GM18505 (cell line): ENCODE data around the gene SLC6A8.

ENCODE experiments used
- ATAC-seq: cut with Tn5 transposase; IDR thresholded peaks from one replicate; pipeline ENCODE4 v1.9.1; 2021; ENCODE audit not compliant: unreplicated experiment
- POLR2A ChIP-seq: IDR thresholded peaks from 4 replicates; pipeline ENCODE4 v1.6.1; 2011; ENCODE audit warnings: borderline replicate concordance; ENCODE audit not compliant: insufficient read depth, insufficient read length; ENCODE audit errors: extremely low read depth

SLC6A8 gene

DNA sequence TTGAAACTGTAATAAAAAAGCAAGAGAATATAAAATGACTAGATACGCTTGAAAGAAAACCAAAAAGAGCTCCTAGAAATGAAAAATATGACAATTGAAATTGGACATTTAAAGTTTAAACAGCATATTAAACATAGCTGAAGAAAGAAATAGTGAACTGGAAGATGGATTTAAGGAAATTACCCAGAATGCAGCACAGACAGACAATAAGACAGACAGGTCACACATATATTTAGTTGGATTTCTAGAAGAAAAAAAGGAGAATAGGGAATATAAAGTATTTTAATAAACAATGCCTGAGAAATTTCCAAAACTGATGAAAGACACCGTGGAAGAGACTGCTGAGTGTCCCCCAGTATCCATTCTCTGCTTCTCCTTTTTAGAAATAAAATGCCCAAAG lies 34.2 kb upstream of the SLC6A8 start:
- TF ChIP-seq POLR2A: no peak
- no peak for ATAC-seq

DNA sequence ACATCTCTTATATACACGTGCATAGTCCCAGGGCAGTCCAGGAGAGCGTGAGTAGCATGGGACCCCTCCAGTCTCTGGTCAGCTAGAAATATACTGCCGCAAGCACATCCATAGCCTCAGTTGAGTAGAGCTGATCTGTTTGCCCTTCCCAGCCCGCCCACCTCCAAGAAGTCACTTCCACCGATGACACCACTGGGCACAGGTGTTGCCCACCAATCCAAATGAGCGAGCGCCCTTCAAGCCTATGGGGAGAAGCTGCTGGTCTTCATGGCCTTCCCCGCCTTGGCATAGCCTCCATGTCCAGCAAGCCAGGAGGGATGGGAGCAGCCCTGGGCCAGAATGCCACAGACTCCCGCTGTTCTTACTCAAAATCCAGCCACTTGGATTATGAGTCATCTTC lies 30.6 kb upstream of the SLC6A8 start:
- TF ChIP-seq POLR2A: no peak
- ATAC-seq: no peak

DNA sequence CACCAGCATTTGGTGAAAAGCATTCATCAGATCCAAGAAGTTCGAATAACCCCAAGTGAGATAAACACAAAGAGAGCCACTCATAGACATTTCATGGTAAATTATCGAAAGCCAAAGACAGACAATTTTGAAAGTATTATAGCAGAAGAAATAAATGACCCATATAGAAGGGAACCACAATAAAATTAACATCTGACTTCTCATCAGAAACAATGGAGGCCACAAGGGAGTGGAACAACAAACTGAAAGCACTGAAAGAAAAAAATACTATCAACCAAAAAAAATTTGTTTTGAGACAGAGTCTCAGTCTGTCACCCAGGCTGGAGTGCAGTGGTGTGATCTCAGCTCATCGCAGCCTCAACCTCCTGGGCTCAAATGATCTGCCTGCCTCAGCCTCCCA lies 28.5 kb upstream of the SLC6A8 start:
- no peak for ATAC-seq
- no peak for TF ChIP-seq POLR2A

DNA sequence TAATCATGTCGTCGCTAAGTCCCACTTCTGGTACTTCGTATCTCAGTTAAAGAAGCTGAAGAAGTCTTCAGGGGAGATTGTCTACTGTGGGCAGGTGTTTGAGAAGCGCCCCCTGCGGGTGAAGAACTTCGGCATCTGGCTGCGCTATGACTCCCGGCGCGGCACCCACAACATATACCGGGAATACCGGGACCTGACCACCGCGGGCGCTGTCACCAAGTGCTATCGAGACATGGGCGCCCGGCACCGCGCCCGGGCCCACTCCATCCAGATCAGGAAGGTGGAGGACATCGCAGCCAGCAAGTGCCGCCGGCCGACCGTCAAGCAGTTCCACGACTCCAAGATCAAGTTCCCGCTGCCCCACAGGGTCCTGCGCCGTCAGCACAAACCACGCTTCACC lies 25.5 kb upstream of the SLC6A8 start:
- no peak for TF ChIP-seq POLR2A
- ATAC-seq: no peak

DNA sequence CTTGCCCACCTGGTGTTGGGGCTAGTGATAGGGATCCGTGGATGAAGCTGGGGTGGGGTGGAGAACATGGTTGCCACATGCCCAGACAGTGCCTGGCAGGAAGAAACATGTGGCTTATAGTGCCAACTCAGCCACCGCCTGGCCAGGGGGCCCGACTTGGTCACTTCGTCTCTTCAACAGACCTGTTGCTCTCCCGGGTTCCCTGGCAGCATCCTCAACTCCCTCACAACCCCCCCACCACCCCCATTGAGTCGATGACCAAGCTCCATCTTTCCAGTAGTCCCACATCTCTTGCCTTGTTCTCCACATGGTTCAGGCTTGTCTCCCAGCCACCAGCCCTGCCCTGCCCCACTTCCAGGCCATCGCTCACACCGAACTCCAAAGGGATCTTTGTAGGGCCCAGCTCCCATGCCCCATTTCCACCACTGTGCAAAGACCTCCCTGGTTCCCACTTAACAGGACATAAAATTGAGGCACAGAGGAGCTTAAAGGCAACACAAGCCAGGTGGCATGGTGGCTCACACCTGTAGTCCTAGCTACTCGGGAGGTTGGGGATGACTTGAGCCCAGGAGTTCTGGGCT lies 21.9 kb upstream of the SLC6A8 start:
- no peak for TF ChIP-seq POLR2A
- no peak for ATAC-seq

DNA sequence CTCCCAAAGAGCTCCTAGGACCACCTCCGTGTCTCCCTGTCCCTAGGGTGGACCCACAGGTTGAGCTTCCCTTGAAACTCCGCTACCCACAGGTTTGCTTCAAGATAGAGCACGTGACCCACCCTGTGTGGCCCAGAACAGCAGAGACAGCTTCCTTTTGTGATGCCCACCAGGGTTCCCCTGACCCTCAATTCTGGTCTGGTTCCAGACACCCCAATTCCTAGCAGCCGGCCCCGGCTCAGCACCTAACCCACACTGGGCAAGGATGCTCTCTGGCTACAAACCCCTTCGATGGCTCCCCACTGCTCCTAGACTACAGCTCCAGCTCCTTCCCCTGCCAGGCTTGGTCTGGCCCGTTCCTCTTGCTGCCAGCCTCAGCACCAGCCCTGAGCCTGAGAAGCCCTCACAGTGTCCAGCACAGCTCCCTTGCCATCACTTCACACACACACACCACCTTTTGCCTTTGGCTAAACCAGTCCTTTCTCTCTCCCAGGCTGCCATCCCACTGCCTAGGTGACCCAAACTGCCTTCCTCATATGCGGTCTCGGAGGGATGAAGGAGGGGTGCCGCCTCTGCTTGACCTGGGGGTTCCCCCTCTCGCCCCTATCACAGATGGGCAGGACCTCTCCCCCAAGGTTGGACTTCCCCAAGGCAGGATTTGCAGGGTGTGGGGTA lies 20.3 kb upstream of the SLC6A8 start:
- no peak for ATAC-seq
- TF ChIP-seq POLR2A: no peak

DNA sequence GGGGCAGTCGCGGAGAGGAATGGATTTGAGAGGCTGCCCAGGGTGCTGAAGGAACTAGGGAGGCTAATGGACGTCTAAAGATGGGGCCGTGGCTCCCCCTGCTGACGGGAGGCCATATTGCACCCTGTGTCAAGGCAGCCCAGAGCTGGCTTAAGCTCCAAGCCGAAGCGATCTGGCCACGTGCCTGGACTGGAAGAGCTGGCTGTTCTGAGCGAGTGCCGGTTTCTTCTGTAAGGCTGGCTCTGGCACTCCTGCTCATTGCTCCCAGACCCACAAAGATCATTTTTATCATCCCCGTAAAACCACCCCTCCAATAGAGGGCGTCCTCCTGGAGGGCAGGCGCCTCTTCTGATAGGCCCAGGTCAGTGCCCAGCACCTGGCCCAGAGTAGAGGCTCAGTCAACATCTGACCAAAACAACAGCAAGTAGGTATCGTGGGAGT lies 19.8 kb upstream of the SLC6A8 start:
- TF ChIP-seq POLR2A: no peak
- no peak for ATAC-seq

DNA sequence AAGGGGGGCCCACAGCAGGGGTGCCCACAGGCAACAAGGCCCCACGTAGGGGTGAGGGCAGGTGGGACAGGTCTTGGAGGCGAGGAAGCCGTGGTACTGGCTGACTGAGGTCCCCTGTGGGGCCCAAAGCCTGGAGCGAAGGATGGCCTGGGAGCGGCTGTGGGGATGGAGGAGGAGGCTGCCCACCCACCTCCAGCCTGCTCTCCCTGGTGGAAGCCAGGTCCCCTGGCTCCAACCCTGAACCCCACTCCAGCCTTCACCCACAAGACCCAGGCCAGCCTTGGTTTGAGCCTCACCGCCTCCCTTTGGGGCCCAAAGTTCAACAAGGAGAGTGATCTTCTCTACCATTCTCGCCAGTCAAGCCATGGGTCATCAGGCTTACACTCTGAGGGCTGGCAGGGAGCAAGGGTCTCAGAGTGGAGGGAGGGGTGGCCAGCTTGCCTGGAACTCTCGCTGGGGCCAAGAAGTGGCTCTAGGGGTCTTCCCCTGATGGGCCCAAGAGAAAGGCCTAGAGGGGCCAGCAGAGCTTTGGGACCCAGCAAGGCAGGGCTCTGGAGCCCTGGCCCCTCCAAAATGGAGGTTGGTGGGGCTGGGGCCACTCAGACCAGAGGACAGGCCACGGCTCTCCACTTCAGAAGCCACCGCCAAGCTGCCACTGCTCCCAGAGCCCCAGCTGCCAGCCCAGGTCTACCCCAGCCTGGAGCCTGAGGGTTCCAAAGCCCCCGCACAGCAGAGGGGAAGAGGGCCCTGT lies 19.1 kb upstream of the SLC6A8 start:
- TF ChIP-seq POLR2A: no peak
- no peak for ATAC-seq

DNA sequence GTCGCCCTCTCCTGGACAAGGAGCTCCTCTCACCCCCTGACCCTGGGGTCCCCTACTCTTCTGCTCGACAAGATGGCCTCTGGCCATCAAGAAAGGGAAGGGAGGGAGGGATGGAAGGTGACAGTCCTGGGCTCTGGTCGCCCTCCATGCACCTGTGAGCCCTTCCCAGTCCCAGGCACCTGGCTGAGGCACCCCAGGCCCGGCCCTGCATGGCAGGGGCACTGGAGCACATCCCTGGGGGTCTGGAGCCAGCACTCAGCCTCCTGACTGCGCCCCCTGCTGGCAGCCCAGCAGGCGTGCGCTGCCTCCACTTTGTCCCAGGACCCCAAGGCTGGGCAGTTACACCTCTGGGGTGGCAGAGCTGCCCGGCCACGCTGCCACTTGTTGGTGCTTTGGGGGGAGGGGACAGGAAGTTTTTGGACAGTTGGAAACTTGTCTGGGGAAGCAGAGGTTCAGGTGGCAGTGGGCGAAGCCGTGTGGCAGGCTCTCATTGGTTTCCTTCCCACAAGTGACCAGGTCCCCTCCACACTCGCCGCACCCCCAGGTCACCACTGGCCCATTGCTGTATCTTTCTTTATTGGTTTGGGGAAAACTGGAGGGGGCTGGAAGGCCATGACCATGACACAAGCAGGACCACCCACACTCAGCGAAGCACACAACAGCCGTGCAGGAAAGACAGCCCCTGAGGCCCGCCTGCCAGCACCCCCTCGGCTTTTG lies 18.4 kb upstream of the SLC6A8 start:
- no peak for ATAC-seq
- no peak for TF ChIP-seq POLR2A

DNA sequence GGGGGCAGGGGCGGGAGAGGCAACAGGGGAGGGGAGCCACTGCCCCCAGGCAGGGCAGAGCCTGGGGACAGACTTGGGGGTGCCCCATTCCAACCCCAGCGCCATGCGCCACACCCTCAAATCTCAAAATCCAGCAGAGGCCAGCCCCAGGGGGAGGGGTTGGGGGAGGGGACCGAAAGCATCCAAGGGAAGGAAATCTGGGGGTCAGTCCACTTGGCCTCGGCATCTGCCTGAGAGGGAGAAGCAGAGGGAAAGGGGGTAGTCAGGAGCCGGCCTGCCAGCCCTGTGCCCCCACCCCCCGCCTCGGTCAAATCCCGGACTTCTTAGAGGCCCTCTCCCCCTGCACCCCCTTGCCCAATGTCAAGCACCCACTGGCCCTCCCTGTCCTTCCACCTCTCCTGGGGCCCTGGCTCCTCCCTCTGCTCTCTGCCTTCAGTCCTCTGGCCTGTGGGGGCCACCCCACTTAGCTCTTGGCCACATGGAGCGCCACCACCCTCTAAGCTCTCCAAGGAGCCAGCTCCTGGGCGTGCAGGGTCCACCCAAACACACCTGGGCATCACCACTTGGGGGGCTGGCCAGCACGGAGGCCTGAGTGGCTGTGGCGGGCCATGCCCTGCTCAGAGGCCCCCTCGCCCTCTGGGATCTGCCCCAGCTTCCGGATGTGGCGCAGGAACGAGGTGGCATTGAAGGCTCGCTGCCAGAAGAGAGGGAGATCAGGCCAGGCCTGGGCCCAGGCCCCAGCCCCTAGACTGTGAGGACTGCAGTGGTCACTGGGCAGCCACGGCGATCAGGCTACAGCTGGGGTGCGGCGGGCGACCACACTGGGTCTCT lies 17.6 kb upstream of the SLC6A8 start:
- TF ChIP-seq POLR2A: no peak
- no peak for ATAC-seq

DNA sequence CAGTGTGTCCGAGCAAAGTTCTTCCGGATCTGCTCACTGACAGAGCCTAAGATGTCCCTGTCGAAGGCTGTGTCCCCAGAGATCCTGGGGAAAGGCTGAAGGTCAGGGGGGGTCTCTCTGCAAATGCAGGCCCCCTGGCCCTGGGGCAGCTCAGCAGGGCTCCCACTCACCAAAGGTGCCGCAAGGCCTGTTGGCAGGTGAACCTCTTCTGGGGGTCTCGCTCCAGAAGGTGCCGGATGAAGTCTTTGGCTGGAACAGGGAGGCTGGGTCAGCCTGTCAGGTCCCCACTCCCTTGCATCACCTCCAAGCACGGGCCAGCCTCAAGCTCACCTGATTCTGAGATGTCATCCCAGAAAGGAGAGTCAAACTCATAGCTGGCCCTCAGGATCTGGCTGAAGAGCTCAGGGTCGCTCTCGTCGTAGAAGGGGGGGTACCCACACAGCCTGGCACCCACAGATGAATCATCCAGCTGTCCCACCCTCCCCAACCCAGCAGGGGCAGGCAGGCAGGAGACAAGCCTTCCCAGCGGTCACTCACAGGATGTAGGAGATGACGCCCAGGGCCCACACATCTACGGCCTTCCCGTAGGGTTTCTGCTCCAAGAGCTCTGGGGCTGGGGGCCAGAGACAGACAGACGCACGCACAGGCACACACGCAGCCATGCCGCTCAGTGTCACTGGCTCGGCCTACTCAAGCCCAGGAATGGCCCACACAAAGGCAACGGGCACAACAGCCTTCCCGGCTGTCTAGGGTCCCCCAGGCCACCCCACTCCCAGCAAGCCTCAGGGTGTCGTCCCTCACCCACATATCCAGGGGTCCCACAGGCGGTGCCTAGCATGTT lies 16.8 kb upstream of the SLC6A8 start:
- no peak for TF ChIP-seq POLR2A
- no peak for ATAC-seq

DNA sequence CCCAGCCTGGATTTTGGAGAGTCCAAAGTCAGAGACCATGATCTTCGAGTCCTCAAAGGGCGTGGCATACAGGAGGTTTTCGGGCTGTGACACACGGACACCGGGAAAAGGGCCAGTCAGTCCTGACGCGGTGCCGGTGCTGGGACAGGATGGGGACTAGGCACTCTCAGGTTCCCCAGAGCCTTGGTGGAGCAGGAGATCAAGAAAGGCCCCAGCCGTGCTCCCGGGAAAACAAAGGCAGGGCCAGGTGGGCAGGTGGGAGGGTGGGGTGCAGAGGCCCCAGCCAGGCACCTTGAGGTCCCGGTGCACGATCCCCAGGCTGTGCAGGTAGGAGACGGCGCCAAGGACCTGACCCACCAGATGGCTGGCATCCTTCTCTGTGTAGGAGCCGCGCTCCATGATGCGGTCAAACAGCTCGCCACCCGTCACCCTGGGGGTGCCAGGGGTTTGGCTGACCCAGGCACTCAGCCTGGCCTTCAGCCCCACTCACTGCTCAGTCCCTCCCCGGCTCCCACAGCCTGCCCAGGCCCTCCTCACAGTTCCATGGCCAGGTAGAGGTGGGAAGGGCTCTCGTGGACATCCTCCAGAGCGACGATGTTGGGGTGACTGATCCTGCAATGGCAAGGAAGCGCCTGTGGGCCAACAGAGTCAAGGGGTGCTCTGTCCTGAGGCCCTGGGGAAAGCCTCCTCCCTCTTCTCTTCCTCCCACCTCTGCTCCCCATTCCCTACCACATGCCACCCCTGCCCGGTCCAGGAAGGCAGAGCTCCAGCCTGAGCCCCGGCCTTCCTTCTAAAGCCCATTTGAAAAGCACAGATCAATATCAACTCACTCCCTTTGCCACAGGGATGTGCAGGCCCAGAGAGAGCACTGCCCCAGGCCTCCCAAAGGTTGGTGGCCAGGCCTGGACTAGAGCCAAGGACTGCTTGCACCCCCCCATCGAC lies 15.9 kb upstream of the SLC6A8 start:
- no peak for ATAC-seq
- no peak for TF ChIP-seq POLR2A
